Measurements from ENCODE around the gene ZNF81. TPM values are rescaled to one million over a fixed set of nuclear protein-coding genes. Genes with fewer than 3 reads are reported as not detected.

Gene ZNF81
- total and polyA plus RNA-seq, 2 experiments from 2014 or later = 6.9 to 12.7 TPM

- Histone ChIP-seq H3K4me1 (ENCODE audit: low read depth) (no peaks in the 10 kb centered on the region), H3K27me3 (no peaks in the 10 kb centered on the region), H3K4me3 (no peak overlapping the region), H3K36me3 (peaks cover 8% of the 10 kb centered on the region), H3K9me3 (ENCODE audit: low read depth) (no peaks in the 10 kb centered on the region), H3K27ac (no peak overlapping the region)
- no peak for TF ChIP-seq CTCF (IDR thresholded peaks at IDR 0.05; ENCODE audit: low read depth, low read length)
- DNase-seq (ENCODE audit: low read depth in 1 of 2, low spot score in 1 of 2) = no peak
Measured at GRCh38 chrX:47850901-47851300, 14.2 kb downstream of the ZNF81 start.

GRCh38 chrX:47854474-47854873, 17.8 kb downstream of the ZNF81 start:
- Histone ChIP-seq H3K4me1 (ENCODE audit: low read depth) (no peaks in the 10 kb centered on the region), H3K9me3 (ENCODE audit: low read depth) (no peaks in the 10 kb centered on the region), H3K36me3 (peaks cover 4% of the 10 kb centered on the region), H3K4me3 (no peak overlapping the region), H3K27ac (no peak overlapping the region), H3K27me3 (no peaks in the 10 kb centered on the region)
- DNase-seq (ENCODE audit: low read depth in 1 of 2, low spot score in 1 of 2) = peak; percentile 32 to 50
- peak; percentile 47 for TF ChIP-seq CTCF (IDR thresholded peaks at IDR 0.05; ENCODE audit: low read depth, low read length)

DNA sequence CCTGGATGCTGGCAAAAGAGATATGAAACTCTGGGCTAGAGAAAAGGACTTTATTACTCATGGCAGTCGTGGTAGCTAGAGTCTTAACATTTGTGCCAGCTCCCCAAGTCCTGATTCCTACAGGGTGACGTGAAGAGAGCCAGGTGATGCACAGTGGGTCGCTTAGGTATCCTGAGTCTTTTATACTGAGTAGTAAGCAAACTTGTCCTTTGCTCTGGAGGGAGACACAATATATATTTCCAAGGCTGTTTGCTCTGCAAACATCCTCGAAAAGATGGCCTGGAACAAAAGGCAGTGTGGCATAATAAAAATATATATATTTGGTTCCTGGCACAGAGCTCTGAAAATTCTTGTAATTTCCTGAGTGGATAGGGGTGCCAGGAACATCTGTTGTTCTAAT, 23.0 kb downstream of the ZNF81 start:
- TF ChIP-seq CTCF (IDR thresholded peaks at IDR 0.05; ENCODE audit: low read depth, low read length) = no peak
- DNase-seq (ENCODE audit: low read depth in 1 of 2, low spot score in 1 of 2) = no peak

GRCh38 chrX:47862680-47863079, 26.0 kb downstream of the ZNF81 start:
- Histone ChIP-seq H3K27ac (peak overlapping the region; percentile 77), H3K36me3 (no peaks in the 10 kb centered on the region), H3K9me3 (ENCODE audit: low read depth) (no peaks in the 10 kb centered on the region), H3K4me1 (ENCODE audit: low read depth) (no peaks in the 10 kb centered on the region), H3K4me3 (no peak overlapping the region), H3K27me3 (no peaks in the 10 kb centered on the region)
- DNase-seq (ENCODE audit: low read depth in 1 of 2, low spot score in 1 of 2) = no peak
- no peak for TF ChIP-seq CTCF (IDR thresholded peaks at IDR 0.05; ENCODE audit: low read depth, low read length)

More for the DNA sequence above, 23.0 kb downstream of the ZNF81 start:
- H3K4me1 ChIP-seq (ENCODE audit: low read depth) = no peaks in the 10 kb centered on the region
- H3K27me3 ChIP-seq = no peaks in the 10 kb centered on the region
- H3K36me3 ChIP-seq = no peaks in the 10 kb centered on the region
- H3K9me3 ChIP-seq (ENCODE audit: low read depth) = no peaks in the 10 kb centered on the region
- no peak overlapping the region for H3K4me3 ChIP-seq
- no peak overlapping the region for H3K27ac ChIP-seq

DNA sequence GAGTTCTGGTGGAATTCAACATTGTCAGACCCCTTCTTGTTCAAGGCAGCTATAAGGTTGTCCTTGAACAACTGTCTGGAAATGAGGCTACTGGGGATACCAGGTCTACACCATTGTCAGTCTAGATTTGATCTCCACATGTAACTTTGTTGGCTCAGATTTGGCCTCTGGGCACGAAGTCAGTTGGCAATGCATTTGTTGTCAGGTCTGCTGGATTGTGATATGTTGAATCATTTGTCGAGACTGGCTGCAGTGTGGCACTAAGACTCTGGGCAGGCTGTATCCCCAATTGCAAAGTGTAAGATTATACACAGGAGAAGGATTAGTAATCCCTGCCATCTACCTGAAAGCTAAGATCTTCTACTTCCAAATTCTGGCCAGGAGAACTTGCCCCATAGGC, 26.5 kb downstream of the ZNF81 start:
- Histone ChIP-seq H3K27ac (peak overlapping the region; percentile 77), H3K4me3 (no peak overlapping the region), H3K27me3 (no peaks in the 10 kb centered on the region), H3K9me3 (ENCODE audit: low read depth) (no peaks in the 10 kb centered on the region), H3K4me1 (ENCODE audit: low read depth) (no peaks in the 10 kb centered on the region), H3K36me3 (no peaks in the 10 kb centered on the region)
- no peak for DNase-seq (ENCODE audit: low read depth in 1 of 2, low spot score in 1 of 2)
- TF ChIP-seq CTCF (IDR thresholded peaks at IDR 0.05; ENCODE audit: low read depth, low read length) = no peak

GRCh38 chrX:47864300-47864699, 27.6 kb downstream of the ZNF81 start:
- H3K27ac ChIP-seq = no peak overlapping the region
- no peak for TF ChIP-seq CTCF (IDR thresholded peaks at IDR 0.05; ENCODE audit: low read depth, low read length)
- no peaks in the 10 kb centered on the region for H3K9me3 ChIP-seq (ENCODE audit: low read depth)
- DNase-seq (ENCODE audit: low read depth in 1 of 2, low spot score in 1 of 2) = no peak
- no peaks in the 10 kb centered on the region for H3K27me3 ChIP-seq
- H3K36me3 ChIP-seq = no peaks in the 10 kb centered on the region
- no peaks in the 10 kb centered on the region for H3K4me1 ChIP-seq (ENCODE audit: low read depth)
- H3K4me3 ChIP-seq = no peak overlapping the region

All from cardiac muscle cell (in vitro differentiated cells and primary cell).